RPMI8226 (cell line): ENCODE results near the gene PSME1.
A peak's percentile ranks its signal among the peaks of the same experiment; 100 is the strongest.

Experiments
- DNase-seq: peaks from one replicate; pipeline ENCODE4 v3.0.0-alpha.2; 2015

Gene PSME1

GRCh38 chr14:24147761-24148428 lies 11.9 kb downstream of the PSME1 start:
- no peak for DNase-seq

DNA sequence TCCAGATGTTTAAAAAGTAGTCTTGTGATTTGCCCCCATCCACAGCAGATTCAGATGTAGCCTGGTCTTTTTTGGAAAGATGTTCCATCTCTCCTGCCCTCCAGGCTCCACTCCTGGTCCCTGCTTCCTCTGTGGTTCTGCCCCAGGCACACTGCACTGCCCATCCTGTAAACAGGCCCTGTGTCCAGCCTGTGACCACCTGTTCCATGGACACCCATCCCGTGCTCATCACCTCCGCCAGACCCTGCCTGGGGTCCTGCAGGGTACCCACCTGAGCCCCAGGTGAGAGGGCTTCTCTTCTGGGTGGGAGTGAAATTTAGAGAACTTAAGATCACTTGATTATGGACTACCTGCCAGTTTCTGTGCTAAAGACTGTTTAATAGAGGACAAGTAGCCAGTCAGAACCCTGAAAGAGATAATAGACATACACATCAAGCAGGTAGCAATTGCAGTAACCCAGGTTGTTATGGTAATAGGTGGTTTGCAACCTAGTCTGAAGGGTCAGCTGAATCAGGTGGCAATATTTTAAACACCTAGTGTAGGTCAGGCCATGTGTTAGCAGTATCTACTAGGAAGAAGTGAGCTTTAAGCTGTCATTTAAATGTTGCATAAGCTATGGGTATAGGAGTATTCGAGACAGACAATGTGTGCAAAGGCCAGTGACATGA lies 13.4 kb downstream of the PSME1 start:
- DNase-seq, result no peak

DNA sequence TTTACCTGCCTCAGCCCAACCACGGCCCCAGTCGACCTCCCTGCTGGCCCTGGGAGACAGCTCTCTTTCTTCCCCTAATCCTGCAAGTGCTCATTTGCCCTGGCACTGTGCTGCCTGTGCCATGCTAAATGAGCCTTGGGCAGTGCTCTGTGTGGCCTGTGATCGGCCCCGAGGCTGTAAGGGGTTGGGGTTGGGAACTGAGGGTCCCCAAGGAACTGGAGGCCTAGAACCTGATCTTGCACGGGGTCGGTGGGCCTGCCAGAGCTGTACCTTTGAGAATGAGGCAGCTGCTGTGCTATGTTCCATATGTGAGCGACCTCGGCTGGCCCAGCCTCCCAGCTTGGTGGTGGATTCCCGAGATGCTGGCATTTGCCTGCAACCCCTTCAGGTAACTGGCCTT lies 14.1 kb downstream of the PSME1 start:
- DNase-seq, result no peak

- no peak for DNase-seq
These were observed 14.6 kb downstream of the PSME1 start for GRCh38 chr14:24150567-24150966.

- no peak for DNase-seq
These were observed 15.0 kb downstream of the PSME1 start for GRCh38 chr14:24150993-24151392.

GRCh38 chr14:24151404-24152080 lies 15.5 kb downstream of the PSME1 start:
- DNase-seq, result no peak

- no peak for DNase-seq
These were observed 19.1 kb downstream of the PSME1 start for GRCh38 chr14:24155100-24155499.

DNA sequence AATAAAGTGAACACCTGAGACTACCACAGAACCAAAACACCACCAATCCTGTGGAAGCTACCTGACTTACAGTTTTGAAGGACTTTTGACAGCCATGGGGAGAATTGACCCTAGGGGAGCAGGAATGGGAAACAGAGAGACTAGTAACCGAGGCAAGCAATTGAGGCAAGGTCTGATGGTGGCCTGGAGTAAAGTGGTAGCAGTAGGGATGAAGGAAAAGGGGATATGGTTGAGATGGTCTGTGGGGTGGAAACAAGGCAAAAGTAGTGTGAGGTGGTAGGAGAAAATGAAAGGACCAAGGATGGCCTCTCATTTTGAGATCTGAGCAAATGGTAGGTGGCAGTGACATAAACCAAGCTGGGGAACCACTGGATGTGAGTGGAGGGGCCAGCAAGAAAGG lies 20.8 kb downstream of the PSME1 start:
- no peak for DNase-seq

DNA sequence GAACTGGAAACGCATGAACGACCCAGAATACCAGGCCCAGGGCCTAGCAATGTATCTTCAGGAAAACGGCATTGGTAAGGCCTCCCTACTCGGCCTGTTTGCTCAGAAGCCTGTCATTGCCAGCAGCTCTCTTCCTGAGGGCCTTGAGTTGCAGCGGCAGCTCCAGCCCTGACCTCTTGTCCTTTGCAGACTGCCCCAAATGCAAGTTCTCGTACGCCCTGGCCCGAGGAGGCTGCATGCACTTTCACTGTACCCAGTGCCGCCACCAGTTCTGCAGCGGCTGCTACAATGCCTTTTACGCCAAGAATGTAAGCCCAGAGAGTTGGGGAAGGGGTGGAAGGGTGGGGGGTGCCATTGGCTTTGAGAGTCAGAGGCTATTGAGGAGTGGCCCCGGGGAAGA lies 21.3 kb downstream of the PSME1 start:
- no peak for DNase-seq

- DNase-seq, result no peak
These were observed 23.9 kb downstream of the PSME1 start for GRCh38 chr14:24159777-24160498.

GRCh38 chr14:24160499-24160849 lies 24.5 kb downstream of the PSME1 start:
- DNase-seq, result no peak

DNA sequence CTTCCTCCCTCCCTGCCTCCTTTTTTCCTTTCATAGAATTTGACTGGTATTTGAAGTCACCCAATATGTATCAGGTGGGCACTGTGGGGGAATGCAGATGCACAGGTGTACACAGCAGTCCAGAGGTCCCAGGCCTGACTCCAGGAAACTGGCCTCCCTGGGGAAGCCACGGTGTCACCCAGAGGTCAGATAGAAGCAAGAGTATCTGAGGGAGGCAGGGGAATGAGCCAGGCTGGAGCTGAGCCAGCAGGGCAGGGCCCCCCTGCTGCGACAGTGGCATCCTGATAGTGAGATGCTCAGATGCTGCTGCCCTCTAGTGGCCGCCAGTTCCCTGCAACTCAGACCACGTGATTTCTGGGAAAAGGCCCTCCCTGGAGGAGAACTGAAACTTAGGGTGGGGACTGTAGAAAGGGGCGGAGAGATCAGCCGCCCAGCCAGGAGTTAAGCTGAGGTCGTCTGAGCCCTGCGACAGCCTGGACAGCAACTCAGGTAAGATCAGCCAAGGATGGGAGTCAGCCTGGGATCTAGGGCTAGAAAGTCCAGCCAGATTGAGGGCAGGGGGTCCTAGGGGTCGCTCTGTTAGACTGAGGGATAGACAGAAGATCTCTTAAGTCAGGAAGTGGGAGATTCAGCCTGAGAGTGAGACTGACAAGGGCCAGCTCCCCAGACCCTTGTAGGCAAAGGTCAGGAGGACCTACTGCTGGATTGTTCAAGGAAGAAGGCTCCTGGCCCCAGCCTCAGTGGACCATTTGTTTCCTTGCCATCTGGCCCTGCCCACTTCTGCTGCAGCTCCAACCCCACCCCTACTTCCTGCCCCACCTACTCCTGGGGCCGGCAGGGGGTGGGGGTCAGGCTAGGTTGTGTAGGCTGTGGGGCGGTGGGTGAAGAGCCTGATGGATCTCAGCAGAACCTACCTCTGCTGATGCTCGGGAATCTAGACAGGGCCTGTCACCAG lies 25.1 kb downstream of the PSME1 start, which contains the start of gene IRF9:
Gene IRF9 (plus strand): TSS at position 416 of the 955 bp plus-strand sequence. CDS start 880 bp downstream, outside the sequence.
- peak; percentile 93 for DNase-seq

DNA sequence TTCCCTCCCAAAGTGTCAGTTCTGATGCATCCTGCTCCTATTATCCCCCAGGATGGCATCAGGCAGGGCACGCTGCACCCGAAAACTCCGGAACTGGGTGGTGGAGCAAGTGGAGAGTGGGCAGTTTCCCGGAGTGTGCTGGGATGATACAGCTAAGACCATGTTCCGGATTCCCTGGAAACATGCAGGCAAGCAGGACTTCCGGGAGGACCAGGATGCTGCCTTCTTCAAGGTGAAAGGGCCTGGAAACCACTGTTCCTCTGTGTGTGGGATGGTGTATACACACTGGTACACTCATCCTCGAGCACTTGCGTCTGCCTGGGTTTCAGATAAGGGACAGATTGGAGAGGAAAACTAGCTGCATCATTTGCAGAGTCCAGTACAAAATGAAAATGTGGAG lies 26.1 kb downstream of the PSME1 start:
- DNase-seq, result no peak

- no peak for DNase-seq
These were observed 28.6 kb downstream of the PSME1 start for GRCh38 chr14:24164518-24164991.

DNA sequence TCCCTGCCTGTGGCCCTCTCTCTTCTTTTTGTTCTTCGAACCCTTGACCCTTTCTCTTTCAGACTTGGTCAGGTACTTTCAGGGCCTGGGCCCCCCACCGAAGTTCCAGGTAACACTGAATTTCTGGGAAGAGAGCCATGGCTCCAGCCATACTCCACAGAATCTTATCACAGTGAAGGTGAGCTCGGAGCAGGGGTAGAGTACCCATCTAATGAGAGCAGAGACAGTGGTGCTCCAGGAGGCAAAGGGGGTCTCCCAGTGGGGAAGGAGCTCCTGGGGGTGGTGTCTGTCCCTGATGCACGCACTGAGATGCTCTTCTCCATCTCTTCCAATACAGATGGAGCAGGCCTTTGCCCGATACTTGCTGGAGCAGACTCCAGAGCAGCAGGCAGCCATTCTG lies 29.8 kb downstream of the PSME1 start:
- DNase-seq, result no peak

DNA sequence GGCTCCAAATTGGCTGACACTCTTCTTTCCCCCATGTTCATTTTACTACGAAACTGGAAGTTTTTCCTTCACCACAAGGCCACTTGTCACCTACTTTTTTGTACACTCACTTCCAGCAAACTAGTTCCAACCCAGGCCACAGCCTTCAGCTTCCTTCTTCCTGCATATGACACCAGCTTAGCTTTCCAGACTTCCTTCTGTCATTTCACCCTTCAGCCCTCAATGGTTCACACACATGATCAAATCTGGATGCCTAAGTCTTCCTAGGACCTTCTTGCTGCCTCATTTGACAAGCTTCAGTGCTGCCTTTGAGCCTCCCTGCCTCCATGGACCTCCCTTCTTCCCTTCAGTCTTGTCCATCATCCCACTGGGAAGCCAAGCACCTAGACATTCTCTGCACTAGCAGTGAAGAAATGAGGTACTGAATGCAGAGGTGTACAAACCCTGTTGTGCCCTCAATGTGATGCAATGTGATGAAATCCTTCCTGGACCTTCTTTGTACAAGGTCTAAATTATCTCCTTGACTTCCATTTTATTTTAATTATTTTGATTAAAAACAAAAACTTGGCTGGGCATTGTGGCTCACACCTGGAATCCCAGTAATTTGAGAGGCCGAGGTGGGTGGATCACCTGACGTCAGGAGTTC lies 31.6 kb downstream of the PSME1 start:
- no peak for DNase-seq

- DNase-seq, result no peak
These were observed 35.6 kb downstream of the PSME1 start, which contains the start of gene REC8 for GRCh38 chr14:24171422-24172260. TSS of gene REC8 (plus strand) at chr14:24172080. CDS start at chr14:24172553, 473 bp downstream.

DNA sequence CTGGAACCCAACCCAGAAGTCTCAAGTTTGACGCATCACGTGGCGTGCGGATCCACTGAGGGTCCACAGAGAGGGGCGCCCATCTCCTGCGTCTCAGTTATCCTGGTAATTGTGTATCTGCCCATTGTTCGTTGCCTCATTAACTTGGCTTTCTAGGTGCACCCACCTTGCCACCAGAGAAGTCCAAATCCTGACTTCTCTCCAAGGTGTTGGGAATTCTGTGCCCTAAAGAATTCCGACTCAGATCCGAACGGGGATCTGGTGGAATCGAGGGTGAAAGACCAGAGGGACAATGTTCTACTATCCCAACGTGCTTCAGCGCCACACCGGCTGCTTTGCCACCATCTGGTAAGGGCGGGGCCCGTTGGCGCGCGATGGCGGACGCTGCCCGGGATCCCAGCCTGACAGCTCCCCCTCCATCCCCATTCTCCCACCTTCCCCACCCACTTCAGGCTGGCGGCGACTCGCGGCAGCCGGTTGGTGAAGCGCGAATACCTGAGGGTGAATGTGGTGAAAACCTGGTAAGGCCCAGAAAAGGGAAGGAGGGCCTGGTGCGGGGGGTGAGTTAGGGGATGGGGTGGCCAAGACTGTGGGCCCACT lies 36.4 kb downstream of the PSME1 start:
- DNase-seq, result no peak

DNA sequence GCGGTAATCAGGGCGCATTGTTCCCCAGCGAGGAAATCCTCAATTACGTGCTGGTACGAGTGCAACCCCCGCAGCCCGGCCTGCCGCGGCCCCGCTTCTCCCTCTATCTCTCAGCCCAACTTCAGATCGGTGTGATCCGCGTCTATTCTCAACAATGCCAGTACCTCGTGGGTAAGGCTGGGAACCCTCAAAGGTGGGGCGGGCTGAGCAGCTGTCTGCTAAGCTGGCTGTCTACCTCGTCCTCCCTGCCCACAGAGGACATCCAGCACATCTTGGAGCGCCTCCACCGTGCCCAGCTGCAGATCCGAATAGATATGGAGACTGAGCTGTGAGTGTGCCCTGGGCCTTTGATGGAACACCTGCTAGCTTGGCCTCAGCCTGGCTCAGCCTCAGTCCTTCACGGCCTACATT lies 36.9 kb downstream of the PSME1 start:
- no peak for DNase-seq

GRCh38 chr14:24176599-24176998 lies 40.6 kb downstream of the PSME1 start:
- DNase-seq, result no peak
